Right lobe of liver (tissue), 6 donors: ENCODE results near the gene KIF13A. TPM values are rescaled to one million over a fixed set of nuclear protein-coding genes. Genes with fewer than 3 reads are reported as not detected.

ENCODE experiments used
- ATAC-seq, 4 donors: fragments of 200-7000 bp; cut with Tn5 transposase; one replicate each; pipeline ENCODE4 v1.9.1; 2020; ENCODE audit warnings: mild to moderate bottlenecking in 4 of 4, moderate library complexity in 4 of 4
- DNase-seq, 3 donors: peaks; one replicate each; pipeline ENCODE4 v3.0.0-alpha.2; 2020
- H3K27ac ChIP-seq, 3 donors: fragments of 200-600 bp; one replicate each; pipeline ENCODE4 v1.8.0; 2022
- H3K27me3 ChIP-seq, 2 donors: fragments of 200-600 bp; one replicate each; pipeline ENCODE4 v1.8.0; 2022
- H3K36me3 ChIP-seq, 4 donors: fragments of 200-600 bp; sonication (generic) in 1 of 4; one replicate each; pipeline versions ENCODE4 v1.5.1 to v1.8.0; 2017 to 2022; ENCODE audit warnings: control low read depth in 1 of 4
- H3K4me1 ChIP-seq, 4 donors: fragments of 200-600 bp; sonication (generic) in 1 of 4; one replicate each; pipeline versions ENCODE4 v1.5.1 to v1.8.0; 2017 to 2022; ENCODE audit warnings: control low read depth in 1 of 4
- H3K4me3 ChIP-seq, 3 donors: fragments of 200-600 bp; one replicate each; pipeline ENCODE4 v1.8.0; 2022
- H3K9me3 ChIP-seq, 4 donors: fragments of 200-600 bp; sonication (generic) in 1 of 4; one replicate each; pipeline versions ENCODE4 v1.5.1 to v1.8.0; 2017 to 2022; ENCODE audit warnings: control low read depth in 1 of 4
- CTCF ChIP-seq, 4 donors: fragments of 200-600 bp in 3 of 4; fragments of 450-650 bp in 1 of 4; IDR thresholded peaks; one replicate each; pipeline versions ENCODE4 v1.5.1 to v1.8.0; 2016 to 2022; ENCODE audit warnings: antibody characterized with exemption in 4 of 4, mild to moderate bottlenecking in 2 of 4
- POLR2A ChIP-seq: fragments of 450-650 bp; IDR thresholded peaks from one replicate; pipeline ENCODE4 v1.6.1; 2017; ENCODE audit warnings: antibody characterized with exemption, mild to moderate bottlenecking
- WGBS: methylation state at CpG from one replicate; pipeline ENCODE4 v1.1.6; 2018; ENCODE audit warnings: low coverage, low lambda C conversion rate; ENCODE audit not compliant: insufficient coverage; ENCODE audit errors: missing lambda C conversion rate; 5-methylcytosine and 5-hydroxymethylcytosine counted together
- intact Hi-C, 2 donors: fragments of 100-400 bp; cut with DNase I; formaldehyde crosslinking; loops; one replicate each; pipeline versions ENCODE4 v1.11.2 to v1.14.1; 2022
- total RNA-seq, 6 experiments: library from RNA; depleted of rRNA in 2 of 6; stranded (reverse); fragments of >200 nt in 2 of 6; fragmentation: NEBNext Ultra II Directional in 3 of 6; extraction: Animal tissue kit (Norgen Biotek cat#: 25700) in 3 of 6; gene quantifications; one replicate each; pipeline versions ENCODE4 v1.1.0 to v1.2.4, GENCODE V29; 2016 to 2023
- donor health status: DM: no; HTN: yes; CAD: no.
- donor health status: DM: no; HTN: no; CAD: no.
- donor health status: DM: no; HTN: no; CAD: no.
- donor health status: DM: no; HTN: yes; CAD: no.
- donor health status: DM: no; HTN: yes; CAD: no.

The KIF13A gene
- total RNA-seq, 6 experiments from 2014 or later: 17.7 to 19.4 (median 18.4) TPM

GRCh38 chr6:17938901-17939300 lies 48.5 kb downstream of the KIF13A start:
- TF ChIP-seq CTCF (IDR thresholded peaks at IDR 0.05) (no peak), POLR2A (no peak)

GRCh38 chr6:17935188-17936149 lies 52.0 kb downstream of the KIF13A start:
- no peaks in the 10 kb centered on the region for H3K27me3 ChIP-seq
- no peak for ATAC-seq
- no peak for DNase-seq
- intact Hi-C loops: no loop called here
- 54% methylated on average over 4 of the region's 5 CpGs for WGBS
- TF ChIP-seq CTCF (IDR thresholded peaks at IDR 0.05): no peak
- TF ChIP-seq POLR2A: no peak
- peaks cover 0 to 36% (median 15%) of the 10 kb centered on the region in 4 donors for H3K4me1 ChIP-seq
- H3K4me3 ChIP-seq: no peak overlapping the region
- H3K36me3 ChIP-seq: no peaks in the 10 kb centered on the region
- no peak overlapping the region for H3K27ac ChIP-seq
- H3K9me3 ChIP-seq: no peaks in the 10 kb centered on the region

More at GRCh38 chr6:17938901-17939300, 48.5 kb downstream of the KIF13A start:
- Histone ChIP-seq H3K27me3 (no peaks in the 10 kb centered on the region), H3K36me3 (no peaks in the 10 kb centered on the region), H3K4me1 (peaks cover 0 to 9% (median 0%) of the 10 kb centered on the region in 4 donors), H3K27ac (no peak overlapping the region), H3K4me3 (no peak overlapping the region), H3K9me3 (no peaks in the 10 kb centered on the region)
- DNase-seq (no peak), ATAC-seq (no peak)
- WGBS: 95% methylated on average over 2 of the region's 2 CpGs
- intact Hi-C loops: no loop called here

GRCh38 chr6:17933716-17934115 lies 53.7 kb downstream of the KIF13A start:
- ATAC-seq (no peak), DNase-seq (no peak)
- Histone ChIP-seq H3K4me1 (peaks cover 0 to 47% (median 23%) of the 10 kb centered on the region in 4 donors), H3K27me3 (no peaks in the 10 kb centered on the region), H3K36me3 (no peaks in the 10 kb centered on the region), H3K4me3 (no peak overlapping the region), H3K9me3 (no peaks in the 10 kb centered on the region), H3K27ac (no peak overlapping the region)
- WGBS: 84% methylated on average over 4 of the region's 4 CpGs
- intact Hi-C loops: no loop called here
- TF ChIP-seq POLR2A (no peak), CTCF (IDR thresholded peaks at IDR 0.05) (no peak)

- no peaks in the 10 kb centered on the region for H3K9me3 ChIP-seq
- DNase-seq: no peak
These were observed 55.0 kb downstream of the KIF13A start for GRCh38 chr6:17932330-17932852.

More at GRCh38 chr6:17932330-17932852, 55.0 kb downstream of the KIF13A start:
- no peaks in the 10 kb centered on the region for H3K36me3 ChIP-seq
- TF ChIP-seq CTCF (IDR thresholded peaks at IDR 0.05) (no peak), POLR2A (no peak)
- 6% methylated on average over 5 of the region's 5 CpGs for WGBS
- H3K27me3 ChIP-seq: no peaks in the 10 kb centered on the region
- no peak overlapping the region for H3K4me3 ChIP-seq
- H3K27ac ChIP-seq: peak overlapping the region; percentile 12 to 87 (median 24)
- ATAC-seq: peak; percentile 42 to 66 (median 58)
- intact Hi-C loops: no loop called here
- H3K4me1 ChIP-seq: peaks cover 0 to 47% (median 23%) of the 10 kb centered on the region in 4 donors
